Raji (cell line): Measurements from ENCODE around the gene RGMB.
A peak's percentile ranks its signal among the peaks of the same experiment; 100 is the strongest.

Source experiments
- POLR2A ChIP-seq: IDR thresholded peaks from 2 replicates; pipeline ENCODE4 v1.6.1; 2011; ENCODE audit warnings: low read depth, low read length, control low read depth; ENCODE audit not compliant: insufficient read depth

RGMB gene, protein sequence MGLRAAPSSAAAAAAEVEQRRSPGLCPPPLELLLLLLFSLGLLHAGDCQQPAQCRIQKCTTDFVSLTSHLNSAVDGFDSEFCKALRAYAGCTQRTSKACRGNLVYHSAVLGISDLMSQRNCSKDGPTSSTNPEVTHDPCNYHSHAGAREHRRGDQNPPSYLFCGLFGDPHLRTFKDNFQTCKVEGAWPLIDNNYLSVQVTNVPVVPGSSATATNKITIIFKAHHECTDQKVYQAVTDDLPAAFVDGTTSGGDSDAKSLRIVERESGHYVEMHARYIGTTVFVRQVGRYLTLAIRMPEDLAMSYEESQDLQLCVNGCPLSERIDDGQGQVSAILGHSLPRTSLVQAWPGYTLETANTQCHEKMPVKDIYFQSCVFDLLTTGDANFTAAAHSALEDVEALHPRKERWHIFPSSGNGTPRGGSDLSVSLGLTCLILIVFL

GRCh38 chr5:98773464-98774191, at the start of gene RGMB:
Gene RGMB, plus strand, starts transcription at chr5:98773663. Its CDS starts 408 bp downstream, at chr5:98774071.
- peak; percentile 62 for TF ChIP-seq POLR2A

DNA sequence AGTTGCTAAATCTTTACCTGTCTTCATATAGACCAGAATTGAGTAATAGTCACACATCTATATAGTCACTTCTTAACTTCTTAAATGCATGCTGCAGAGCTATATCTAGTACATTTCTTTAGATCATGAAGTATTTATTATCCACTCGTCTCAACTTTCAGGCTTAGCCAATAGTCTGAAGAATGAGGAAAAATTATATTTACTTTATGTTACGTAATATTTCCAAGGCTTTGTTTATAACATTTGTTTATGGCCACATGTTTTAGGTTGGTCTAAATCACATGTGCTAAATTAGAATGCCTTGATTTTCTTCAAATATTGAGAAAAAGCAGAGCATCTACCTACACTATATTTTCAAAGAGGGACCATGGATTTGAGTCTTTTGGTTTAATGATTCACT, 47.2 kb upstream of the RGMB start:
- TF ChIP-seq POLR2A = no peak

GRCh38 chr5:98727686-98728085, 45.8 kb upstream of the RGMB start:
- TF ChIP-seq POLR2A = no peak

DNA sequence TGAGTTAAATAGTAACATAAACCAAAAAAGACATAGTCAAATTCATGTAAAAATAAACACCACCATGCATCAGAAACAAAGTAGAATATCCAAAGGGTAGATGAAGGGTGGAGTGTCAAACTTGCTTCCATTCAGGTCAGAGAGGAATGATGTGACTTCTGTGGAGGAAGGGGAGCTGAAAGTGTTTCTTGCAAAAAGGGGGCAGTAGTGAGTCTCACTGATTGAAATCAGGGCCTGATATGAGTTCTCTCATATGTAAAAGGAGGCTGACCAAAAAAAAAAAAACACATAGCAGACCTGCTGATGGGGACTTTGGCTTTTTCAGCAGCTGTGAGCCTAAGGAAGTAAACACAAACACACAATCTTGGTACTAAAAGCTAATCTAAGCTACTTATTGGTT, 38.8 kb upstream of the RGMB start:
- TF ChIP-seq POLR2A = no peak

DNA sequence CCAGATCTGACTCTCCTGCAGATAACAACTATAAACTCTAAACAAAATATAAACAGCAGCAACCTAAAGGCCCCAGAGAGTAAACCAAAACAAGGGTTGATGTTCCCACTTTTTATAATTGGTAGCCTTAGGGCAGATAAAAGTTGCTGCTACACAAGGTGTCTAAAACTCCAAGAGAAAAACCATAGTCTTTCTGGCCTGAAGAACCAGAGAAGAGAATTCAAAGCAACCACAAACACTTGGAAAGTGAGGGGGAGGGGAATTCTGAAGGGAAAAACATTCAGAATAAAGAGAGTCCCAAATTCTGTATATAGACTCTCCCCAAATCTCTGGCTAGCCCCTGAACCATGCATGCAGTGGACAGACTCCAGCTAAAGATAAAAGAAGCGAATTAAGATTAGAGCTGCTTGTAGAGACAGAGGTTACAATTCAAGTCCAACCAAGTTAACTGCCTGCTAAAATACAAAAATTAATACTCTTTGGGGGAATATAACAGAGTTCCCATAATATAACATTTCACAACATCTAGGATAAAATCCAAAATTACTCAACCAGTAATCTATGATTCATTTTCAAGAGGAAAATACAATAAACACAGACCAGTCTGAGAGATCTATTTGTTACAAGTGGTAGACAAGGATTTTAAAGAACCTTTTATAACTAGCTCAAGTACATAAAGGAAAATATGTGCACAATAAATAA, 37.5 kb upstream of the RGMB start:
- no peak for TF ChIP-seq POLR2A

- no peak for TF ChIP-seq POLR2A
Measured at GRCh38 chr5:98736753-98737152, 36.7 kb upstream of the RGMB start.

DNA sequence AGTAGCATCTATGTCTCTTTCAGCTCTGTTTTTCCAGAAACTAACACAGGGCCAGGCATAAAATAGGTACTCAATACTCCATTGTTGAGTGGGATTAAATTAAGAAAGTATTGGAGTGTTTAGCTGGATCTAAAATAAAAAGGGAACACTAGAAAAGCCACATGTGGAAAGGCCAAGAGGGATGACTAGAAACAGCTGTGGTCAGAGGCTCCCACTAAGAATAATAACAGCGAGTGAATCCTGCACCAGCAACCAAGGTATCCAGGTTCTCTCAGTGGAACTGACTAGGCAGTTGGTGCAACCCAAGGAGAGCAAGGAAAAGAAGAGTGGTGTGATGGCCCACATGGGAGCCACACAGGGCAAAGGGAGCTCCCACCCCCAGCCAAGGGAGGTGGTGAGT, 31.5 kb upstream of the RGMB start:
- no peak for TF ChIP-seq POLR2A

DNA sequence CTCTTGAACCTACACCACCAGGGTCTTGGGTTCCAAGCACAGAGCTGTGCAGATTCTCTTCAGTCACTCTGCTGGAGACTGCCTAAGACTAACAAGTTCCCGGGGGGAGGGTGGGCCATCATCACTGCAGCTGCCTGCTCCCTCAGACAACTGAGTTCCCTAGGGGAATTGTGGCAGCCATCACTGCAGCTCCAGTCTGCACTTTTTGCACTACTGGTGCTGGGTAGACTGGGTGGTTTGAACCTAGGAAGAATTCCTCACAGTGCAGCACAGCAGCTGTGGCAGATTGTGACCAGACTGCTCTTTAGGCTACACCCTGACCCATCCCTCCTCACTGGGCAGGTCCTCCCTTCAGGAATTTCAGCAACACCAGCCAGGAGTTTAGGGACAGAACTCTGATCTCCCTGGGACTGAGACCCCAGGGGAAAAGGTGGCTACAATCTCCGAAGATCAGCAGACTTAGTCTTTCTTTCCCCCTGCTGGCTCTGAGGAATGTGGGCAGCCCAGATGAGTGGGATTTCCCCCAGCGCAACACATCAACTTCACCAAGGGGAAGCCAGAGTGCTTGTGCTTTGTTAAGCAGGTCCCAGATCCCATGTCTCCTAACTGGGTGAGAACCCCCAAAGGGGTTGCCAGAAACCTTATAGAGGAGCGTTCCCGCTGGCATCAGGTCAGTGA, 30.9 kb upstream of the RGMB start:
- no peak for TF ChIP-seq POLR2A

DNA sequence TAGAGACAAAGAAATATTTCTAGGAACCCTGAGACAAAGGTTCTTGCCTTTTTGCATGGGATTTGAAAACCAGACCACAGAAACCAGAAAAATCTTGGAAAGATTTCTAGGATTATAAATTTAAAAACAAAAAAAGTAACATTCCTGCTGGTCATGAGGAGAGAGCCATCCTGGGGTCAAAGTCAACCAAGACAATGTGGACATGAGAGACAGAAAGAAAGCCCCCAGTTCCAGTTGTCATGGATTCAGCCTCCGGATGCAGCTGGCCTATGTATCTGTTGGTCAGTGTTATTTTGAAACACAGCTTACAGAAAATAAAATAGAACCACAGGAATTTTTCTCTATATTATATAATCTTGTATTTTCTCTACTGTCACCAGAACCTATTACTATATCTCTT, 24.4 kb upstream of the RGMB start:
- no peak for TF ChIP-seq POLR2A

DNA sequence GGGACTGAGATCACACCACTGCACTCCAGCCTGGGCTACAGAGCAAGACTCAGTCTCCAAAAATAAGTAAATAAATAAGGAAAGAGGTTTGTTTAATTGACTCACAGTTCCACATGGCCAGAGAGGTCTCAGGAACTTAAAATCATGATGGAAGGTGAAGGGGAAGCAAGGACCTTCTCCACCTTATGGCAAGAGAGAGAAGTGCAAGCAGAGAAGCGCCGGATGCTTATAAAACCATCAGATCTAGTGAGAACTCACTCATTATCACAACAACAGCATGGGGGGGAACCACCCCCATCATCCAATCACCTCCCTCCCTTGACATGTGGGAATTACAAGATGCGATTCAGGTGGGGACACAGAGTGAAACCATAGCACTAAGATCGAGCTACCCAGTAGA, 22.8 kb upstream of the RGMB start:
- TF ChIP-seq POLR2A = no peak

GRCh38 chr5:98753507-98753906, 20.0 kb upstream of the RGMB start:
- no peak for TF ChIP-seq POLR2A

- no peak for TF ChIP-seq POLR2A
Measured at GRCh38 chr5:98755406-98755805, 18.1 kb upstream of the RGMB start.

DNA sequence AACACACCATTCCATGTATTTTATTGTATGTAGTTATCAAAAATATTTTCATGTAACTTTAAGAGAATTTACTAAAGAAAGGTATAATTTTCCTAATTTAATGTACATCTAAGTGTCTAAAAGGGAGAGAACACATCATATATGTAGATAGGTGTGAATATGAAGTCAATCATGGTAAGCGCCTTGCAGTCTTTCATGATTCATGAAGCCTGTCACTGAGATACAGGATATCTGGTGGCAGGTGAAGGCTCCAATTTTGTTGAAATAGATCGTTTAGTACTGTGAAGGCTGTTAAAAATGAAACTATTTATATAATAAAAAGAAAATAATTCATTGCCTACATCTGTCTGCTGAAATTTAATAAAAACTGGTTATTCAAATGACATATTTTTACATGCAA, 15.5 kb upstream of the RGMB start:
- TF ChIP-seq POLR2A = no peak

- TF ChIP-seq POLR2A = no peak
Measured at GRCh38 chr5:98763001-98763630, 10.3 kb upstream of the RGMB start.

DNA sequence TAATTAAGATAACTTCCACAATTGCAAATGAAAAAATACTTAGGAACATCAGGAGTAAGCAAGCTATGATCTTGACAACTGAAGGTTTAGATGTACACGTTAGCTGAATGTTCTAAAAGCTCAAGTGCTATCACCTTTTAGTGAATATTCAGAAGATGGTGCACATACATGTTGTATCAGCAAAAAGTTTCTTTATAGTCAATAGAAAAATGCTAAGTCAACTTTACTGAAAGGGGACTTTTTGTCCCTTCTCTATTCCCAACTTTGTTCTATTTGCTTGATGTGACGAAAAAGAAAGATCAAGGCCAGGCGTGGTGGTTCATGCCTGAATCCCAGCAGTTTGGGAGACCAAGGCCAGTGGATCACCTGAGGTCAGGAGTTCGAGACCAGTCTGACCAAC, 7.6 kb upstream of the RGMB start:
- TF ChIP-seq POLR2A = no peak
